K562 (cell line): ENCODE results near the gene HDAC6. TPM values are rescaled to one million over a fixed set of nuclear protein-coding genes. Genes with fewer than 3 reads are reported as not detected.
A peak's percentile ranks its signal among the peaks of the same experiment; 100 is the strongest.

Source experiments
- ARHGAP35 ChIP-seq: fragments of 450-650 bp; IDR thresholded peaks from 2 replicates; pipeline ENCODE4 v1.6.1; 2018; ENCODE audit not compliant: partially characterized antibody
- CHD4 ChIP-seq: fragments of 200-600 bp; sonication (generic); IDR thresholded peaks from 3 replicates; pipeline ENCODE4 v1.6.1; 2012; ENCODE audit warnings: low read depth, mild to moderate bottlenecking, mixed read lengths, low read length, inconsistent platforms; ENCODE audit not compliant: insufficient read depth, insufficient replicate concordance, poor library complexity, severe bottlenecking
- FOXM1 ChIP-seq, 2 experiments: fragments of 450-650 bp in 1 of 2; sonication (generic) in 1 of 2; formaldehyde crosslinking in 1 of 2; IDR thresholded peaks; 2 replicates each; pipeline versions ENCODE4 v1.6.1 to v1.9.0; 2017 to 2022; ENCODE audit warnings: low read depth in 2 of 2, mild to moderate bottlenecking in 2 of 2, missing genetic modification reagents in 1 of 2, moderate library complexity in 1 of 2
- KDM4B ChIP-seq, 2 experiments: fragments of 450-650 bp in 1 of 2; sonication (generic) in 1 of 2; IDR thresholded peaks; 2 replicates each; pipeline ENCODE4 v1.6.1; 2016 to 2017; ENCODE audit warnings: borderline replicate concordance in 2 of 2, antibody characterized with exemption in 1 of 2, low read depth in 1 of 2, mild to moderate bottlenecking in 1 of 2
- MLLT1 ChIP-seq, 2 experiments: fragments of 450-650 bp; IDR thresholded peaks; 2 replicates each; pipeline ENCODE4 v1.6.1; 2016
- RAD21 ChIP-seq, 2 experiments: fragments of 250-450 bp in 1 of 2; fragments of 450-650 bp in 1 of 2; sonication (Bioruptor Pico) in 1 of 2; formaldehyde crosslinking in 1 of 2; IDR thresholded peaks in 1 of 2; conservative IDR thresholded peaks in 1 of 2; 2 replicates each; pipeline versions ENCODE4 v1.4.0 to v1.8.0; 2020 to 2022; ENCODE audit warnings: mild to moderate bottlenecking in 2 of 2, moderate library complexity in 1 of 2
- SMARCA5 ChIP-seq: fragments of 450-650 bp; IDR thresholded peaks from 2 replicates; pipeline ENCODE4 v1.6.1; 2016
- SRSF3 ChIP-seq: fragments of 200-400 bp; formaldehyde crosslinking; IDR thresholded peaks from 2 replicates; pipeline ENCODE4 v1.6.1; 2016; ENCODE audit warnings: mild to moderate bottlenecking, low read length, moderate library complexity; ENCODE audit not compliant: insufficient read depth
- THRB ChIP-seq: fragments of 450-650 bp; formaldehyde crosslinking; conservative IDR thresholded peaks from 2 replicates; pipeline ENCODE4 v1.4.0; 2022; ENCODE audit warnings: mild to moderate bottlenecking, missing genetic modification characterization
- ZBTB43 ChIP-seq: sonication (generic); formaldehyde crosslinking; IDR thresholded peaks from 2 replicates; pipeline ENCODE4 v1.8.0; 2023; ENCODE audit warnings: mild to moderate bottlenecking, missing genetic modification reagents
- ZNF253 ChIP-seq: fragments of 250-450 bp; sonication (Bioruptor Pico); conservative IDR thresholded peaks from 2 replicates; pipeline ENCODE4 v1.6.1; 2021; ENCODE audit warnings: mild to moderate bottlenecking
- ZNF324 ChIP-seq: fragments of 250-450 bp; sonication (Bioruptor Pico); IDR thresholded peaks from 2 replicates; pipeline ENCODE4 v1.4.0; 2020; ENCODE audit warnings: mild to moderate bottlenecking
- ZNF699 ChIP-seq: fragments of 250-450 bp; sonication (Bioruptor Pico); IDR thresholded peaks from 2 replicates; pipeline ENCODE4 v1.8.0; 2021; ENCODE audit warnings: mild to moderate bottlenecking, moderate library complexity; ENCODE audit not compliant: insufficient replicate concordance
- polyA plus RNA-seq, 8 experiments: library from polyadenylated mRNA; depleted of rRNA in 4 of 8; stranded (reverse) in 5 of 8; unstranded in 3 of 8; fragments of >200 nt; fragmentation: Nextera tagmentation in 2 of 8; fragmentation: Illumina TruSeq in 1 of 8; extraction: Ambion mirVana in 2 of 8; extraction: Trizol in 1 of 8; gene quantifications; 2 replicates each; pipeline versions ENCODE4 v1.2.1 to v1.2.3, GENCODE V29; 2011 to 2014; ENCODE audit warnings: inconsistent platforms in 1 of 8, missing spikeins in 1 of 8
- total RNA-seq, 7 experiments: library from RNA; depleted of rRNA in 6 of 7; stranded (reverse); fragments of >200 nt in 6 of 7; fragmentation: Illumina TruSeq in 2 of 7; extraction: Trizol in 2 of 7; gene quantifications; 2 replicates each; pipeline versions ENCODE4 v1.2.1 to v1.2.3, GENCODE V29; 2011 to 2021; ENCODE audit warnings: low replicate concordance in 1 of 7
- TF ChIP-seq, protein P1 (sequence below): IDR thresholded peaks from 2 replicates; pipeline ENCODE4 v1.6.1; 2016; ENCODE audit warnings: missing genetic modification characterization, missing compliant biosample characterization
- TF ChIP-seq, protein P2 (sequence below): sonication (generic); formaldehyde crosslinking; IDR thresholded peaks from 2 replicates; pipeline ENCODE4 v1.8.1; 2023; ENCODE audit warnings: mild to moderate bottlenecking, missing genetic modification reagents
- TF ChIP-seq, protein P3 (sequence below), 2 experiments: IDR thresholded peaks; 2 replicates each; pipeline ENCODE4 v1.6.1; 2012; ENCODE audit warnings: improper control_type of control experiment in 2 of 2, low read depth in 2 of 2, low read length in 2 of 2, borderline replicate concordance in 1 of 2

HDAC6 gene
- total and polyA plus RNA-seq, 9 of the 15 experiments (the other 6 are each of a cell fraction or from before 2014, with no cell fraction given), result 29.9 to 101 (median 71.2) TPM

GRCh38 chrX:48854898-48855297, 53.0 kb downstream of the HDAC6 start (continued):
- TF ChIP-seq THRB (CRISPR knock-in tag) (0 out of 2 replicates have a peak, but pooled peaks have one; percentile 47), CHD4 (no peak), ZNF253 (CRISPR knock-in tag) (no peak), ZBTB43 (no peak), ZNF324 (CRISPR knock-in tag) (no peak), RAD21 (CRISPR knock-in tag; conservative IDR thresholded peaks at IDR 0.05 in 1 of 2, IDR thresholded peaks at IDR 0.05 in 1 of 2) (peak; percentile 55 to 77), ZNF699 (no peak), SRSF3 (no peak), ARHGAP35 (no peak), SMARCA5 (no peak), FOXM1 (IDR thresholded peaks at IDR 0.05; ENCODE audit: low read depth) (no peak), FOXM1 (CRISPR knock-in tag; IDR thresholded peaks at IDR 0.05; ENCODE audit: low read depth) (no peak), KDM4B (IDR thresholded peaks at IDR 0.05; ENCODE audit: borderline replicate concordance in 2 of 2, low read depth in 1 of 2) (no peak), MLLT1 (IDR thresholded peaks at IDR 0.05) (0 out of 4 replicates have a peak, but pooled peaks of 1 of the 2 experiments have one; percentile 43)
- TF ChIP-seq, protein P1, sequence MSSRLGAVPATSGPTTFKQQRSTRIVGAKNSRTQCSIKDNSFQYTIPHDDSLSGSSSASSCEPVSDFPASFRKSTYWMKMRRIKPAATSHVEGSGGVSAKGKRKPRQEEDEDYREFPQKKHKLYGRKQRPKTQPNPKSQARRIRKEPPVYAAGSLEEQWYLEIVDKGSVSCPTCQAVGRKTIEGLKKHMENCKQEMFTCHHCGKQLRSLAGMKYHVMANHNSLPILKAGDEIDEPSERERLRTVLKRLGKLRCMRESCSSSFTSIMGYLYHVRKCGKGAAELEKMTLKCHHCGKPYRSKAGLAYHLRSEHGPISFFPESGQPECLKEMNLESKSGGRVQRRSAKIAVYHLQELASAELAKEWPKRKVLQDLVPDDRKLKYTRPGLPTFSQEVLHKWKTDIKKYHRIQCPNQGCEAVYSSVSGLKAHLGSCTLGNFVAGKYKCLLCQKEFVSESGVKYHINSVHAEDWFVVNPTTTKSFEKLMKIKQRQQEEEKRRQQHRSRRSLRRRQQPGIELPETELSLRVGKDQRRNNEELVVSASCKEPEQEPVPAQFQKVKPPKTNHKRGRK (tag), result peak; percentile 55
- TF ChIP-seq, protein P2, sequence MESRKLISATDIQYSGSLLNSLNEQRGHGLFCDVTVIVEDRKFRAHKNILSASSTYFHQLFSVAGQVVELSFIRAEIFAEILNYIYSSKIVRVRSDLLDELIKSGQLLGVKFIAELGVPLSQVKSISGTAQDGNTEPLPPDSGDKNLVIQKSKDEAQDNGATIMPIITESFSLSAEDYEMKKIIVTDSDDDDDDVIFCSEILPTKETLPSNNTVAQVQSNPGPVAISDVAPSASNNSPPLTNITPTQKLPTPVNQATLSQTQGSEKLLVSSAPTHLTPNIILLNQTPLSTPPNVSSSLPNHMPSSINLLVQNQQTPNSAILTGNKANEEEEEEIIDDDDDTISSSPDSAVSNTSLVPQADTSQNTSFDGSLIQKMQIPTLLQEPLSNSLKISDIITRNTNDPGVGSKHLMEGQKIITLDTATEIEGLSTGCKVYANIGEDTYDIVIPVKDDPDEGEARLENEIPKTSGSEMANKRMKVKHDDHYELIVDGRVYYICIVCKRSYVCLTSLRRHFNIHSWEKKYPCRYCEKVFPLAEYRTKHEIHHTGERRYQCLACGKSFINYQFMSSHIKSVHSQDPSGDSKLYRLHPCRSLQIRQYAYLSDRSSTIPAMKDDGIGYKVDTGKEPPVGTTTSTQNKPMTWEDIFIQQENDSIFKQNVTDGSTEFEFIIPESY (CRISPR knock-in tag), result no peak
- TF ChIP-seq, protein P3, sequence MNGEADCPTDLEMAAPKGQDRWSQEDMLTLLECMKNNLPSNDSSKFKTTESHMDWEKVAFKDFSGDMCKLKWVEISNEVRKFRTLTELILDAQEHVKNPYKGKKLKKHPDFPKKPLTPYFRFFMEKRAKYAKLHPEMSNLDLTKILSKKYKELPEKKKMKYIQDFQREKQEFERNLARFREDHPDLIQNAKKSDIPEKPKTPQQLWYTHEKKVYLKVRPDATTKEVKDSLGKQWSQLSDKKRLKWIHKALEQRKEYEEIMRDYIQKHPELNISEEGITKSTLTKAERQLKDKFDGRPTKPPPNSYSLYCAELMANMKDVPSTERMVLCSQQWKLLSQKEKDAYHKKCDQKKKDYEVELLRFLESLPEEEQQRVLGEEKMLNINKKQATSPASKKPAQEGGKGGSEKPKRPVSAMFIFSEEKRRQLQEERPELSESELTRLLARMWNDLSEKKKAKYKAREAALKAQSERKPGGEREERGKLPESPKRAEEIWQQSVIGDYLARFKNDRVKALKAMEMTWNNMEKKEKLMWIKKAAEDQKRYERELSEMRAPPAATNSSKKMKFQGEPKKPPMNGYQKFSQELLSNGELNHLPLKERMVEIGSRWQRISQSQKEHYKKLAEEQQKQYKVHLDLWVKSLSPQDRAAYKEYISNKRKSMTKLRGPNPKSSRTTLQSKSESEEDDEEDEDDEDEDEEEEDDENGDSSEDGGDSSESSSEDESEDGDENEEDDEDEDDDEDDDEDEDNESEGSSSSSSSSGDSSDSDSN (IDR thresholded peaks at IDR 0.05; ENCODE audit: borderline replicate concordance in 1 of 2, low read depth in 2 of 2, low read length in 2 of 2), result no peak
